HepG2 (cell line): ENCODE data around the gene ZFAND2B. TPM values are rescaled to one million over a fixed set of nuclear protein-coding genes. Genes with fewer than 3 reads are reported as not detected.
A peak's percentile ranks its signal among the peaks of the same experiment; 100 is the strongest.

ENCODE experiments used
- ARID5B ChIP-seq: IDR thresholded peaks from 2 replicates; pipeline ENCODE4 v1.4.0; 2020; ENCODE audit warnings: mild to moderate bottlenecking, missing genetic modification reagents
- EP300 ChIP-seq, 3 experiments: sonication (generic) in 1 of 3; formaldehyde crosslinking in 1 of 3; IDR thresholded peaks; 2 replicates each; pipeline versions ENCODE4 v1.5.1 to v1.6.1; 2011 to 2020; ENCODE audit warnings: low read depth in 2 of 3, low read length in 2 of 3, borderline replicate concordance in 1 of 3, improper control_type of control experiment in 1 of 3, mild to moderate bottlenecking in 1 of 3, missing genetic modification reagents in 1 of 3, moderate library complexity in 1 of 3
- ETV5 ChIP-seq: IDR thresholded peaks from 2 replicates; pipeline ENCODE4 v1.6.1; 2018; ENCODE audit warnings: missing biosample characterization, missing genetic modification reagents, inconsistent platforms, borderline replicate concordance
- RBFOX2 ChIP-seq: fragments of 200-400 bp; formaldehyde crosslinking; IDR thresholded peaks from 2 replicates; pipeline ENCODE4 v1.6.1; 2017; ENCODE audit warnings: low read depth, mild to moderate bottlenecking, low read length
- SAFB2 ChIP-seq: sonication (generic); formaldehyde crosslinking; IDR thresholded peaks from 2 replicates; pipeline ENCODE4 v1.5.1; 2020; ENCODE audit warnings: missing genetic modification reagents, low read depth, mild to moderate bottlenecking, borderline replicate concordance
- SMC3 ChIP-seq: IDR thresholded peaks from 2 replicates; pipeline ENCODE4 v1.6.1; 2011; ENCODE audit warnings: low read length, improper control_type of control experiment
- TBP ChIP-seq: sonication (generic); formaldehyde crosslinking; IDR thresholded peaks from 2 replicates; pipeline ENCODE4 v1.5.0; 2020; ENCODE audit warnings: missing genetic modification reagents
- ZBTB2 ChIP-seq: sonication (generic); formaldehyde crosslinking; IDR thresholded peaks from 2 replicates; pipeline ENCODE4 v1.8.0; 2022; ENCODE audit warnings: low read depth, missing genetic modification reagents
- ZFAT ChIP-seq: sonication (generic); formaldehyde crosslinking; conservative IDR thresholded peaks from 2 replicates; pipeline ENCODE4 v1.8.1; 2023; ENCODE audit warnings: missing genetic modification reagents, inconsistent platforms
- ZFP36L2 ChIP-seq: sonication (generic); formaldehyde crosslinking; IDR thresholded peaks from 2 replicates; pipeline ENCODE4 v1.4.0; 2020; ENCODE audit warnings: missing genetic modification reagents
- ZFYVE20 ChIP-seq: sonication (generic); formaldehyde crosslinking; IDR thresholded peaks from 2 replicates; pipeline ENCODE4 v1.8.0; 2023; ENCODE audit warnings: low read depth, mild to moderate bottlenecking, moderate library complexity, missing genetic modification reagents, borderline replicate concordance
- ZKSCAN1 ChIP-seq: fragments of 150-350 bp; IDR thresholded peaks from 2 replicates; pipeline ENCODE4 v1.6.1; 2014; ENCODE audit warnings: low read length
- ZNF253 ChIP-seq: sonication (generic); formaldehyde crosslinking; IDR thresholded peaks from 2 replicates; pipeline ENCODE4 v1.8.0; 2022; ENCODE audit warnings: mild to moderate bottlenecking, missing genetic modification reagents, borderline replicate concordance
- ZNF567 ChIP-seq: sonication (generic); formaldehyde crosslinking; IDR thresholded peaks from 2 replicates; pipeline ENCODE4 v1.8.1; 2023; ENCODE audit warnings: mild to moderate bottlenecking, missing genetic modification reagents, borderline replicate concordance
- ZNF629 ChIP-seq: sonication (generic); formaldehyde crosslinking; conservative IDR thresholded peaks from 2 replicates; pipeline ENCODE4 v1.5.0; 2020; ENCODE audit warnings: missing genetic modification reagents
- ZNF766 ChIP-seq: sonication (generic); formaldehyde crosslinking; IDR thresholded peaks from 2 replicates; pipeline ENCODE4 v1.5.0; 2020; ENCODE audit warnings: missing genetic modification reagents, borderline replicate concordance
- ZNF792 ChIP-seq: IDR thresholded peaks from 2 replicates; pipeline ENCODE4 v1.6.1; 2016
- ZSCAN9 ChIP-seq: IDR thresholded peaks from 2 replicates; pipeline ENCODE4 v1.6.1; 2016; ENCODE audit warnings: borderline replicate concordance
- polyA plus RNA-seq, 8 experiments: library from polyadenylated mRNA; depleted of rRNA in 3 of 8; stranded (reverse) in 7 of 8; unstranded in 1 of 8; fragments of >200 nt; fragmentation: Illumina TruSeq in 4 of 8; extraction: Trizol in 4 of 8; gene quantifications; 2 replicates each; pipeline versions ENCODE4 v1.2.1 to v1.2.3, GENCODE V29; 2011 to 2016; ENCODE audit warnings: low read depth in 4 of 8, missing spikeins in 1 of 8, mixed read lengths in 1 of 8; ENCODE audit not compliant: insufficient read depth in 1 of 8
- total RNA-seq, 5 experiments: library from RNA; depleted of rRNA; stranded (reverse); fragments of >200 nt; fragmentation: Illumina TruSeq; extraction: Trizol; gene quantifications; 2 replicates each; pipeline ENCODE4 v1.2.3, GENCODE V29; 2016; ENCODE audit warnings: low read depth in 1 of 5
- TF ChIP-seq, protein P1 (sequence below): sonication (generic); formaldehyde crosslinking; IDR thresholded peaks from 2 replicates; pipeline ENCODE4 v1.5.0; 2020; ENCODE audit warnings: missing genetic modification reagents
- TF ChIP-seq, protein P2 (sequence below): sonication (generic); formaldehyde crosslinking; IDR thresholded peaks from 2 replicates; pipeline ENCODE4 v1.5.0; 2020; ENCODE audit warnings: missing genetic modification reagents, mild to moderate bottlenecking, borderline replicate concordance

Gene ZFAND2B
- total and polyA plus RNA-seq, 2 of the 13 experiments (the other 11 are each of a cell fraction or from before 2014, with no cell fraction given): 53.3 to 115 TPM

DNA sequence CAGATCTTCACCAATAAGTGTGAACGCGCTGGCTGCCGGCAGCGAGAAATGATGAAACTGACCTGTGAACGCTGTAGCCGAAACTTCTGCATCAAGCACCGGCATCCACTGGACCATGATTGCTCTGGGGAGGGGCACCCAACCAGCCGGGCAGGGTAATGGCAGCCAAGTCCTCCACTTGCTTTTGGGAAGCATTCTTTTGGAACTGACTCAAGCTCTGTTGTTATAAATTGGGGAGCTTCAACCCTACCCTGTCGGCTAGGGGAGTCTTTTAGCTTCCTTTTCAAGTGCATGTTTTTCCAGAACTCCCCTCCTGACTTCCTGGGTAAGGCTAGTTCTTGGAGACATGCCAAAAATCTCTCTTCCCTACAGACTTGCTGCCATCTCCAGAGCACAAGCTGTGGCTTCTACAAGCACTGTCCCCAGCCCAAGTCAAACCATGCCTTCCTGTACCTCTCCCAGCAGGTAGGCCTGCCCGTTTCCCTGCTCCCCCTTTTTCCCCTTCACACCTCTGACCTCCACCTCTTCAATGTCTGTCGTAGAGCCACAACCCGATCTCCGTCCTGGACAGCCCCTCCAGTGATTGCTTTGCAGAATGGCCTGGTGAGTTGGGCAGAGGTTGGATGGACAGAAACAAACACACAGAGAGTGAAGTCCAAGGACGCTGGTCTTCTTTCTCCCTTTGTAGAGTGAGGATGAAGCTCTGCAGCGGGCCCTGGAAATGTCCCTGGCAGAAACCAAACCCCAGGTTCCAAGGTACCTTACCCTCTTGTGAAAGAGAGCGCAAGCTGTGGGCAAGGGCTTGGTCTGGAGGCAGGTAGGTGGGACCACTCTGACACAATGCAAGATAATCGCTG lies 1.5 kb downstream of the ZFAND2B start (continued):
- TF ChIP-seq ZKSCAN1 (no peak), ARID5B (CRISPR knock-in tag) (peak; percentile 88), ZNF567 (CRISPR knock-in tag) (no peak), ZNF792 (CRISPR knock-in tag) (peak; percentile 79), RBFOX2 (no peak), ZNF253 (CRISPR knock-in tag) (no peak), ZFYVE20 (CRISPR knock-in tag) (no peak), SAFB2 (CRISPR knock-in tag) (no peak; the same call in 1 of the 2 replicates), ZFP36L2 (CRISPR knock-in tag) (no peak), SMC3 (peak; percentile 46; the same call in 1 of the 2 replicates), EP300 (IDR thresholded peaks at IDR 0.05; ENCODE audit: low read depth in 2 of 2, low read length in 2 of 2) (peak in 1 of 2 experiments; percentile 76; a peak in 3 of 4 replicates), EP300 (CRISPR knock-in tag; IDR thresholded peaks at IDR 0.05; ENCODE audit: borderline replicate concordance) (peak; percentile 56), ZNF766 (CRISPR knock-in tag) (peak; percentile 74; the same call in 1 of the 2 replicates), ZSCAN9 (CRISPR knock-in tag) (peak; percentile 62; the same call in 1 of the 2 replicates), ETV5 (CRISPR knock-in tag) (peak; percentile 18; the same call in 1 of the 2 replicates), ZNF629 (0 out of 2 replicates have a peak, but pooled peaks have one; percentile 35), ZFAT (CRISPR knock-in tag) (no peak), TBP (CRISPR knock-in tag) (no peak), ZBTB2 (CRISPR knock-in tag) (no peak)
- TF ChIP-seq, protein P1, sequence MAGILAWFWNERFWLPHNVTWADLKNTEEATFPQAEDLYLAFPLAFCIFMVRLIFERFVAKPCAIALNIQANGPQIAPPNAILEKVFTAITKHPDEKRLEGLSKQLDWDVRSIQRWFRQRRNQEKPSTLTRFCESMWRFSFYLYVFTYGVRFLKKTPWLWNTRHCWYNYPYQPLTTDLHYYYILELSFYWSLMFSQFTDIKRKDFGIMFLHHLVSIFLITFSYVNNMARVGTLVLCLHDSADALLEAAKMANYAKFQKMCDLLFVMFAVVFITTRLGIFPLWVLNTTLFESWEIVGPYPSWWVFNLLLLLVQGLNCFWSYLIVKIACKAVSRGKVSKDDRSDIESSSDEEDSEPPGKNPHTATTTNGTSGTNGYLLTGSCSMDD (CRISPR knock-in tag): no peak
- TF ChIP-seq, protein P2, sequence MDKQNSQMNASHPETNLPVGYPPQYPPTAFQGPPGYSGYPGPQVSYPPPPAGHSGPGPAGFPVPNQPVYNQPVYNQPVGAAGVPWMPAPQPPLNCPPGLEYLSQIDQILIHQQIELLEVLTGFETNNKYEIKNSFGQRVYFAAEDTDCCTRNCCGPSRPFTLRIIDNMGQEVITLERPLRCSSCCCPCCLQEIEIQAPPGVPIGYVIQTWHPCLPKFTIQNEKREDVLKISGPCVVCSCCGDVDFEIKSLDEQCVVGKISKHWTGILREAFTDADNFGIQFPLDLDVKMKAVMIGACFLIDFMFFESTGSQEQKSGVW (CRISPR knock-in tag): no peak
